ENCODE measurements around the gene TUBGCP6.
"Not testable (repeated sequence)": the region's sequence is repeated elsewhere in the genome, so short reads cannot be mapped to it uniquely, and the experiment has no call there.

TUBGCP6 gene

DNA sequence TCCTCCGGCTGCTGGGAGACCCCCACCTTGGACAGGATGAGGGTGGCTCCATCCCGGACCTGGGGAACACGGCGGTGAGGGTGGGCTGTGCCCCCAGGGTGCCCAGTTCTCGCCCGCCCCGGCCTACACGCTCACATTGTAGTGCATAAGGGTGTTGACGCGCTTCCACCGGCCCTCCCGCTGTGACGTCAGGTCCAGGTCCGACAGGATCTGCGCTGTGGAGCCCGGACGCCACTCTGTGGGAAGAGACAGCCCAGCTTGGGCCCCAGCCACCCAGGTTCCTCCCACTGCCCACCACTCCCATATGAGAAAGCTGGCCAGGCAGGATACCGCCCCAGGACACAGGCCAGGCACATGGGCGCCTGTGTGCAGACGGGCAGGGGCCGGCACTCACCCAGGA is 33.6 kb upstream of the TUBGCP6 start:
- DNase-seq: no peak

DNA sequence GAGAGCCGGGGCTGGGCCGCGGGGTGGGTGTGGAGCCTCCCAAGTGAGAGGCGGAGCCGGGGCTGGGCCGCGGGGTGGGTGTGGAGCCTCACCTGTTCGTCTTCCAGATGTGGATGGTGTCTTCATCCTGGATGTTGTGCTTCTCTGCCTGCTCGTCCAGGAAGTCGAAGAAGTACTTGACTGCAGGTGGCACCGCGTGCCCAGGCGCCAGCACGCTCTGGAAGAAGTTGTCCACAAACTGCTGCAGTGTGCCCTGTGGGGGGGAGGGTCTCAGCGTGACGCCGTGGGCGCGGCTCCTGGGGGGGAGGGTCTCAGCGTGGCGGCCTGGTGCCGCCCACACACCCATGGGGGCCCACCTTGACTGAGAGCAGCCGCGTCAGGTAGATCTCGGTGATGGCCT is 32.9 kb upstream of the TUBGCP6 start:
- DNase-seq: no peak

DNA sequence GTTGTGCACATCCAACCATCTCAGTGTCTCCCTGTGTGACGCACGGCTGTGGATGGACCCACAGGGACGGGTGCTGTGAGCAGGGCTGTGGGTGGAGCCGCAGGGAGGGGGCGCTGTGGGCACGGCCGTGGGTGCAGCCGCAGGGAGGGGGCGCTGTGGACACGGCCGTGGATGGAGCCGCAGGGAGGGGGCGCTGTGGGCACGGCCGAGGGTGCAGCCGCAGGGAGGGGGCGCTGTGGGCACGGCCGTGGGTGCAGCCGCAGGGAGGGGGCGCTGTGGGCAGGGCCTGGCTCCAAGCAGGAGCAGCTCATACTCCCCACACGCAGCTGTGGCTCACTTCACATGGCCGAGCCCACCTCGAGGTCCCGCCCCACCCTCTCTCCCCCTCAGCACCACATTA is 31.3 kb upstream of the TUBGCP6 start:
- DNase-seq: no peak

DNA sequence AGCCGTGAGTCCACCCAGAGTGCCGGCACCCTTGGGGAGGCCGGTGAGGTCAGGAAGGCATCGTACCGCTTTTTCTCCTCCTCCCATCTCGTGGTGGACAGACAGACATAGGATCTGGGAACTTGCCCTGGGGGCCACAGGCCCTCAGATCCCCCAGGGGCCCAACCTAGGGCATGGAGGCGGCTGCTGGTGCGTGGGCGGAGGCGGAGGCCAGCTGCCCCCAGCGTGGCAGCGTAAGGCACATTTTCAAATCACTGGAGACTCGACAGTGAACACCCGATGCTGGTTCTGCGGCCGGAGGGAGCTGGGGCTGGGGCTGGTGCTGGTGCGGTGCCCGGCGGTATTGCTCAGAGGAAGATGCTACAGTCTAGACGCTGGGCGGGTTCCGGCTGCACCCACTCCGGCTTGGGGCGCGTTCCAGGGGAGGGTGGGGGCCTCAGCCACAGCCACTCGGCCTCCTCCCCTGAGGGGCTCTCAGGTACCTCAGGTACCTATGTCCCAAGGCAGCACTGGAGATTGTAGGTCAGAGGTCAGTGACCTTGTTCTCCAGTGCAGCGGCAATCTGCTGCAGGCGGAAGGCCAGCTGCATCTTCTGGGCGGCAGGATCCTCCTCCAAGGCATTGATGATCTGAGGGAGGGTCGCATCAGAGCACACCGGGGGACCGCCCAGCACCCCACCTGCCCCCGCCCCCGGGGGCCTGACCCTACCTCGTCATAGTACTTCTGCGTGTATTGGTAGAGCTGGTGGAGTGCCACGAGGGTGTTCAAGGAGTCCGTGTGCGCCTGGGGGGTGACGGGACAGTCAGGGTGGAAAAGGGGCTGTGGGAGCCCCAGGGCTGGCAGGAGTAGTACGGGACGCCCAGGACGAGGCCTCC is 30.6 kb upstream of the TUBGCP6 start:
- DNase-seq: no peak

DNA sequence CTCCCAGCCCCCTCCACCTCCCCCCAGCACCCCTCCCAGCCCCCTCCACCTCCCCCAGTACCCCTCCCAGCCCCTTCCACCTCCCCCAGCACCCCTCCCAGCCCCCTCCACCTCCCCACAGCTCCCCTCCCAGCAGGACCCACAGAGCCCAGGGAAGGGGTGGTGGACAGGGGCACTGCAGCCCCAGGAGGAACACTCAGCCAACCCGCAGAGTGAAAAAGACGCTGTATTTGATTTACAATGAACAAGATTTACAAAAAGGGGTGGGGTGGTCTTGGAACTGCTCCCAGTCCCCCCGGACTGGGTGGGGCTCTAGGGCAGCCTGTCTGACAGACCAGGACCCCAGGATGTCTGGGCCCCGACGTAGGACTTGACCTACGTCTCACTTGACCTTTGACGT is 29.9 kb upstream of the TUBGCP6 start:
- no peak for DNase-seq

DNA sequence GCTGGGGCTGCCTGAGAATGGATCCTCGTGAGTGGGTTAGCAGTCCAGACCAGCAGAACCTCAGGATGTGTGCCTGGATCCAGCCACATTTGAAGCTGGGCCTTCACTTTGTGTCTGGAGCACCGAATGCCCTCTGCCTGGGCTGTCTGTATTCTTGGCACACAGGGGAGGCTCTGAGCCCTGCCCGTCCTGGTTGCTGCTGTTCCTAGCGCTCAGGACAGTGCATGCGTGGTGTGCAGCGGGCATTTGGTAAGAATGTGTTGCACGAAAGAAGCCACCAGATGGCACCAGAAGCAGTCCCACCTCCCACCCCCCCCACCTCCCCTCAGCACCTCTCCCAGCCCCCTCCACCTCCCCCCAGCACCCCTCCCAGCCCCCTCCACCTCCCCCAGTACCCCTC is 29.5 kb upstream of the TUBGCP6 start:
- DNase-seq: no peak

DNA sequence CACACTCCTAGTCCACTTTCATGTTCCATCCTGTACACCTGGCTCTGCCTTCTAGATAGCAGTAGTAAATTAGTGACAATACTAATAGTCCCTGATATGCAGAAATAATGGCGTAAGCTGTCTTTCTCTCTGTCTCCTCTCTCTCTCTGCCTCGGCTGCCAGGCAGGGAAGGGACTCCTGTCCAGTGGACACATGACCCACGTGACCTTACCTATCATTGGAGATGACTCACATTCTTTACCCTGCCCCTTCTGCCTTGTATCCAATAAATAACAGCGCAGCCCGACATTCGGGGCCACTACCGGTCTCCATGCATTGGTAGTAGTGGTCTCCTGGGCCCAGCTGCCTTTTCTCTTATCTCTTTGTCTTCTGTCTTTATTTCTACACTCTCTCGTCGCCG is 29.0 kb upstream of the TUBGCP6 start:
- DNase-seq: not testable (repeated sequence)

DNA sequence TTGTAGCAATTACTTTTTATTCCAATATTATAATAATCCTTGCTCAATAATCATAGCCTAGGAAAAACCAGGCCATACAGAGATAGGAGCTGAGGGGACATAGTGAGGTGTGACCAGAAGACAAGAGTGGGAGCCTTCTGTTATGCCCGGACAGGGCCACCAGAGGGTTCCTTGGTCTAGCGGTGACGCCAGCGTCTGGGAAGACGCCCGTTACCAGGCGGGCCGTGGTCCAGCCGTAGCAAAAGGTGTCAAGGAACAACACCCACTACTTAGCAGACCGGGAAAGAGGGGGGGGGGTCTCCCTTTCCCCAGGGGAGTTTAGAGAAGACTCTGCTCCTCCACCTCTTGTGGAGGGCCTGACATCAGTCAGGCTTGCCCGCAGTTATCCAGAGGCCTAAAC is 28.5 kb upstream of the TUBGCP6 start:
- DNase-seq: not testable (repeated sequence)

DNA sequence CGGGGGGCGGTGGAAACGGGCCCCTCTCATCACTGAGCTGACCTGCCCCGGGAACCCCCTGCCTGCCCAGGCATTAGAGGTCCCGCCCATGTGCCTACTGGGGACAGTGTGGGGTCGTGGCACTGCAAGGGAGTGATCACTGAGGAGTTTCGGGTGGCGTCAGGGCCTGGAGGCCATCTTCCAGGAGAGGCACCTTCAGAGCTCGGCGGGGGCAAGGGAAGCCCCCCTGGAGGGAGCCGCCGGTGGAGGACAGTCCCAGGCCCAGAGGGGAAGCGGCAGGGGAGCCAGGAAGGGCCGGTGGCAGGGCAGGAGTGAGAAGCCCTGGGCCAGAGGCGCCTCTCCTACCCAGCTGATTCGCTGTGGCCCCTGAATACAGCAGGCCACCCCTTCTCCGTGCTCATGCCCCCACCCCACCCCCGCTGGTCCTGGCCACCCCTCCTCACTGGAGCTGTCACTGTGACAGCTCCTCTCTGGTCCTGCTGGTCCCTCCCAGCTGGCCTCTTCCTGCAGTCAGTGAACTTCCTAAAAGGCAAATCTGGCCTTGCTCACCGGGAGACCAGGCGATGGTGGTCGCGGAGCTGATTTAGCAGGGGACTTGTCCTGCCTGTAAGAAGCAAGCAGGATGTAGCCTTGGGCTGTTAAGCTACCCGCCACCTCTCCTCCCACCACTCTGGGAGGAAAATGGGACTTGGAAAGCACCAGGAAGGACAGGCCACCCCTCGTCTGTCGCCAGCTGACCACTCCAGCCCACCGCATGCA is 27.4 kb upstream of the TUBGCP6 start:
- no peak for DNase-seq

DNA sequence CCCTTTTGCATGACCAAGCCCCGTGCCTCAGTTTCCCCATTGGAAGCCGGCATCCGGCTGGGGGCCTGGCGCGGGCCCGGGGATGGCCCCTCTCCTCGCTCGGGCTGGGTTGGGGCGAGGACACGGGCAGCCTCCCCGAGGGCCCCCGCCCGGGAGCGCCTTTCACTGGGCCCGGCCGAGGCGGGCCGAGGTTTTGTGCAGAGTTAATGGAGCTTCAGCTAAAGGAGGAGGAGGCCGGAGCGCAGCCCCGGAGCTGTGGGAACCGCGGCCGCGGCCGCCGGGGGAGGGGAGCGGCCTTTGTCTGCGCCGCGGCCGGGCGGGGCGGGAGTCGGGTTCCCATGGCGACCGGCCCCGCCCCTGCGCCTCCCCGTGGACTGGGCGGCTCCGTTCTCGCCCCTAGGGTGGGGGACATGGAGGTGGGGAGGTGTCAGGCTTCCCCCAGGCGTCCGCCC is 26.7 kb upstream of the TUBGCP6 start:
- peak; percentile 80 for DNase-seq

DNA sequence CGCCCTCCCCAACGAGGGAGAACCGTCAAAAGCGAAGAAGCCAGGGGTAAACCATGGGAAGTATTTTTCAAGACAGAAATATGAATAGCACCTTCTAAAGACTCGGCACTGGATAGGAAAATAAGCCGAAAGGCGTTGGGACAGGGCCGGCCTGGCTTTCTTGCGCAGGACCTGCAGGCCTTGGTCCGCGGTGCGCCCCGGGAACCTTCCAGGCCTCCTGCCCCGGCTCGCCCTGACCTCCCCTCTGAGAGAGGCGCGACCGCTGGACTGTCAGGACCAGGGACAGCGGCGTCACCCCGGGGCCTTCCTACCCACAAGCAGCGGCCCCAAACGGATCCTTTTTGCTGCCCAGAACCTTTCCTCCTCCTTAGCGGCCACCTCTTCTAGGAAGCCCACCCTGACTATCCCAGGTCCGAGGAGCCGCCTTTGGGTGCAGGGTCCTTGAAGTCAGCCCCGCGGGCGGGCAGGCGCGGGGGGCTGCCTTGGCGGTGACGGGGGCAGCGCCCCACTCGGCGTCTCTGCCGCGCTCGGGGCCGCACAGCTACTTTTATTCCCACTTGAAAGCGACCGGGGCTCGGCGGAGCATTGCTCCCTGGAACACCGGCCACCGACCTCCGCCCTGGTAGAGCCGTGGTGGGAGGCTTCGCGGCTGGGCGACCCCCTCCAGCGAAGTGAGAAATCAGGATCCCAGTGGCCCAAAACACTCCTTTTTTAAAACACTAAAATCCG is 26.0 kb upstream of the TUBGCP6 start:
- peak; percentile 91 for DNase-seq

DNA sequence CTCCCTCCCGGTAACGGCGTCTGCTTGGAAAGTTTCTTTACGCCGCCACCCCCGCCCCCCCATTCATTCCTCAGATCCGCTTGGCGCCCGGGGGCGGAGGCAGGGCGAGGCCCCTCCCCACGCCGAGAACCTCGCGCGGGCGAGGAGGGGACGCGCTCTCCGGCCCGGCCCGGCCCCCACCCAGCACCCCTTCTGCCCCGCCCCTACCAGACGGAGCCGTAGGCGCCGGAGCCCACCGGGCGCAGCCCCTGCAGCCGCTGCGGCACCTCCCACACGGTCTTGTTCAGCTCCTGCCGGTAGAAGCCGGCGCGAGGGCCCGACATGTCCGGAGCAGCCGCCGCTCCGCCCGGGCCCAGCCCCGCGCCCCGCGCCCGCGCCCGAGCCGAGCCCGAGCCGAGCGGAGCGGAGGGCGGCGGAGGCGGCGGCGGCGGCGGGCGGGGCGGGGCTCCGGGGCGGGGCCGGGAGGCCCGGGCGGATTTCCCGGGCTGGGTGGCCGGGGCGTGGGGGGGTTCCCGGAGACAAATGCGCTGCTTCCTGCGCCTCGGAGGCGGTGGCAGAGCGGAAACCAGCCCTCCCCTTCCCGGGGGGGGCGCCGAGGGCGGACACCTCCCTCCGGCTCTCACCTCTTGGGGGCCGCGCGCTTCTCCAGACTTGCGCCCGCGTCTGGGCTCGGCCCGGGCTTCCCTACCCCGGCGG is 25.3 kb upstream of the TUBGCP6 start, which contains the start of gene MAPK11:
Gene MAPK11, minus strand, starts transcription at position 411 of the 696 bp plus-strand sequence. Its CDS starts 88 bp downstream, at position 323.
- no peak for DNase-seq

DNA sequence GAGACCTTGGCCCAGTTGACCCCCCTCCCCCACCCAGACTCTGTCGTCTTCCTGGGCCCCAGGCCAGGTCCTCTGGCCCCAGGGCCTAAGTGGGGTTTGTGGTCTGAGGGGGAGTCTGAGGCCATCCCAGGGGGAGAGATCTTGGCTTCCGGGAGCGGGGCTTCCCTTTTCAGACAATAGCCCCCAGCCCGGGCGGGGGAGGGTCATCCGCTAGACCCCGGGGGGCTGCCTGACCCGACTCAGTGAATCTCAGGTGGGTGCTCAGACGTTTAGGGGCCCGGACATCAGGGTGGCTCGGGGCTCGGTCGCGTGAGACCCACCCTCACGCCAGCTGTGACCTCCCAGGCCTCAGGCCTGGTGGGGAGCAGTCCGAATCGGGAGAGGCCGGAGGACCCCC is 24.7 kb upstream of the TUBGCP6 start:
- no peak for DNase-seq

DNA sequence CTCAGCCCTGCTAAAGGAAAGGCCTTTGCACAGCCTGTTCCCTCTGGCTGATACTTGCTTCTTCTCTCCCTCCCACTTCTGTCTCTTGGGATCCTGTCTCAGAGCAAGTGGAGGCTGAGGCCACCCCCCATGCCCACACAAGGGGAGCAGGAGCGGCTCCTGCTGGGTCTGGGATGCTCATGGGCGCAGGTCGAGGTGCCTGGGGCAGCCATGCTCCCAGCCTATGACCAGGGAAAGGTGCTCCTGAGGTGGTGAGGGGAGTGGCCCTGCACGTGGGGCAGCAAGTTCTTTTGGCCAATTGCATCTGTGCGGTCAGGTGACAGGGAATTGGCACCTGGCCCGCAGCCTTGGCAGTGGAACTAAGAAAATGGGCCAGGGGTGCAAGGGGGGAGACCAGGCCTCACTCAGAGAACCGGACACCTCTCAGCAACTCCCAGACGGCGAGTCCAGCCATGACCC is 23.9 kb upstream of the TUBGCP6 start:
- DNase-seq: no peak

DNA sequence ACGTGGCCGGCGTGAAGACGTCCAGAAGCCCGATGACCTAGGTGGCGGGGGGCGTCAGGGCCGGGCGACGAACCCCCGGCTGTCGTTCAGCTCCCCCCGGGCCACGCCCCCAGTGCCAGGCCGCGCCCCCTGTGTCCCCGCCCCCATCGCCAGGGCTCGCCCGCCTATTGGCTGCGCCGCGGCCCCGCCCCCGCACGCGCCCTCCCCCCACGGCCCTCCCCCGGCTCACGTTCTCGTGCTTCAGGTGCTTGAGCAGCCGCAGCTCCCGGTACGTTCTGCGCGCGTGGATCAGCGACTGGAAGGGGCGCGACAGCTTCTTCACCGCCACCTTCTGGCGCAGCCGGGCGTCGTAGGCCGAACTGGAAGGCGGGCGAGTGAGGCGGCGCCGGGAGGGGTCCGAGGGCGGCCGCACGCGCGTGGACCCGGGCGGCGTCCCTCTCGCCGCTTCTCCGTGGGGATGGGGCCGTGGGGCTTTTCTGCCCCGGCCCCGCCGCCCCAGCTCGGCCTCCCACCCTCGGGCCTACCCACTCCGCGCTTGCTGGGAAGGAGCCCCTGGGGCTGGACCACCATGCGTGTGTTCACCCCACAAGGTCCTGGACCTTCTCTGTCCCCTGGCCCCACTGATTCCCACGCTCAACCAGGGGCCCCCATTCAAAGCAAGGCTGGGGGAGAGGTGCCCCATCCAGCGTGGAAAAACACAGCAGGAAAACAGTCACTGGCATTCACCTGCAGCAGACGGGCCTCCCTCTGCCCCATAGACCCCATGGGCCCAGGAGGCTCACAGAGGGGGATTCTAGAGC is 23.0 kb upstream of the TUBGCP6 start:
- DNase-seq: peak; percentile 67

DNA sequence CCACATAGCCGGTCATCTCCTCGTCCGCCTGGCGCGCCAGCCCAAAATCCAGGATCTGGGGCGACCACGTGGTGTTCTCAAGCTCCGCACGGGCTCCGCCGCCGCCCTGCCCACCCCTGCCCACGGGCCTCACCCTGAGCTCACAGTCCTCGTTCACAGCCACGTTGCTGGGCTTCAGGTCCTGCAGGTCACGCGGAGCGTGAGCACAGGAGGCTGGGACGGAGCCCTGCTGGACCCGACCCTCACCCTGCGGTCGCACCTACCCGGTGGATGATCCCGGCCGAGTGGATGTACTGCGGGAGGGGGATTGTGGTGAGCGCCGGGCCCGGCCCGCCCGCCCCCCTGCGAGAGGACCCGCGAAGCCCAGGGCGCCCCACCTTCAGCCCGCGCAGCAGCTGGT is 22.2 kb upstream of the TUBGCP6 start:
- no peak for DNase-seq

DNA sequence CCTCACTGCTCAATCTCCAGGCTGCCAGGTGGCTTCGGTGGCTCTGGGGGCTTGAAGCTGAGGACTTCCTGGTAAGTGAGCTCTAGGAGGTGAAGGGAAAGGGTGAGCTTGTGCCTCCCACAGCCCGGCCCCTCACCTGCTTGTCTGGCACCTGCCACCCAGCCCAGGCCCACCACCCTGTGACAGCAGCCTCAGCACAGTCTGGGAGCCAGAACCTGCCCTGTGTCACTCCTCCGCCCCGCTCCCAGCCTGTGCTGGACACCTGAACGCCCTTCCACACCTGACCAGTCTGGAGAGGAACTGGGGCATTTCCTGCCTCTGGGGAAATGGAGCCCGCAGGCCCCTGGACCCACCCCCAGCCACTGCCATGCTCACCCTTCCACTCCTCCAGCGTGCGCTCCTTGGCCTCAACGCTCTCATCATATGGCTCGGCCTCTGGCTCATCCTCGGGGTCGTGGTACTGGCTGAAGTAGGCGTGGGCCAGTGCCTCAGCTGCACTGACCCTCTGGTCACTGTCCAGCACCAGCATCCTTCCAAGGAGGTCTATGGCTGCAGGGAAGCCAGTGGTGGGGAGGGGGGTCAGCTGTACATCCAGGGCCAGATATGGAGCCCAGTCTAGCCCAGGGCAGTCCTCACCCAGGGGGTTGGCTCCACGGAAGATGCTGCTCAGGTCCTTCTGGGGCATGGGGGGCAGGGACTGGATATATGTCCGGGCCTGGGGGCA is 20.3 kb upstream of the TUBGCP6 start:
- DNase-seq: no peak

DNA sequence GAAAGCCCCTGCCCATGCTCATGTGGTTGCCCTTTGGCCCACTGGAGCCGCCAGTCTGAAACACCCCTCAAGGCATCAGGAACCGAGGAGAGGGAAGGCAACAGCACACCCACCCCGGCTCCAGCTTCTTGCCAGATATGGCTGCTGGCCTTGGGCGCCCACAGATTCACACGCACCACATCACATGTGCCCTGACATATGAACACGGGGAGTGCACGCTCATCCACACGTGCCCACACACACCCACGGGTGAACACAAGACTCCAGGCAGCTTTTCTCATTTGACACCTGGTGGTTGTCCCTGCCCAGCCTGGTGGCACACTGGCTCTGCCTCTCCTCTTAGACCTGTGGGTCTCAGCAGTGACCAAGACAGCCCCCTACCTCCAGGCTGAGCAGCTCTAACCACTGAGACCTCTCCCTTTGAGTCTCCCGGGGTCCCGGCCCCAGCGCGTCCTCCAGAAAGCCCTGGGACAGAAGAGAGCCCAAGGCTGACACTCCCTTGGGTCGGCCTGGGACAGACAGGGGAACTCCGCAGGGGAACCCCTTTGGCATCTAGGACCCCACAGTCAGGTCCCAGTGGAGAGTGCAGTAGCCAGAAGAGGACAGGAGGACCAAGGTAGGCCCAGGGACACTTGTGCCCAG is 19.4 kb upstream of the TUBGCP6 start:
- no peak for DNase-seq

DNA sequence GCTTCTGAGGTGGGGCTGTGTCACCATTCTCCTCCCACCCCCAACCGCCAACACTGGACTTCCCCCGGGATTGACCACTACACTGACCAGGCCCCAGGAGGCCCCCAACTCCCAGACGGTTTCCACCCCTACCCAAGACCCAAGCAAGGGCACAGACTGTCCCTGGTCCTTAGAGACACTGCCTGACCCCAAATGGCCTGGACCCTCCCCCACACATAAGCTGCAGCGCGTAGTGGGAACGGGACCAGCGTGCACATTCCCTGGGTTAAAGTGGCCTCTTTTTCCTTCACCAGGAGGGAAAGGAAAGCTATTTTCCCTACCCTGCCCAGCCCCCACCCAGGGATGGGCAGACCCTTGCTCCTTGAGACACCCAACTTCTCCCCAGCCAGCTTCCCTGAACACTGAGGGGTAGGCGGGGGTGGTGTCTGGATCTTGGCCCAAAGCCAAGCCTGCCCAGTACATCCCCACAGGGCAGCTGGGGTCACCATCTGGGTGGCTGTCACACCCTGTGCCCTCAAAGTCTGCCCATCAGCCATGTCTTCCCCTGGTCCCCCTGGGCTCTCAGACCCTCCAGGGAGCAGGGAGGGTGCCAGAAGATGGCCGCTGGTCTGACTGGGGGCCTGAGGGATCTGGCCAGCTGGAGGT is 18.3 kb upstream of the TUBGCP6 start:
- DNase-seq: no peak

DNA sequence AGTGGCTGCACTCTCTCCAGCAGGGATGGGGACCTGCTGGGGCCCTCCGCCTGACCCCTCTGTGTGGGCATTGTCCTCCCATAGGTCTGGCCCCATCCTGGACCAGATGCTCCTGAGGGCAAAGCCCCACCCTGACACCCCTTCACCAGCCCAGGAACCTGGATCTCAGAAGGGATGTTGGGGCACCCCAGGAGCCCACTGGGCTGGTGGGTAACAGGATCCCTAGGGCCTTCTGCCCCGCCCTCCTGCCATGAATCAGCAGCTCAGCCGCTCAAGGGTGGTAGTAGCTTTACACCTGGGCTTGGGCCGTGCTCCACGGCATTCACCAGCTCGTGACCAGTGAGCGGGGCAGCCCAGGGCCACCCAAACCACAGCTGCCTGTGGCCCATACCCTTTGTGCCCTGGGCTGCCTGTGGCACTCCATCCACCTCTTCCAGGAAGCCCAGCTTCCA is 17.7 kb upstream of the TUBGCP6 start:
- DNase-seq: no peak
